Measurements from ENCODE around the gene RIMKLB.

RIMKLB gene

DNA sequence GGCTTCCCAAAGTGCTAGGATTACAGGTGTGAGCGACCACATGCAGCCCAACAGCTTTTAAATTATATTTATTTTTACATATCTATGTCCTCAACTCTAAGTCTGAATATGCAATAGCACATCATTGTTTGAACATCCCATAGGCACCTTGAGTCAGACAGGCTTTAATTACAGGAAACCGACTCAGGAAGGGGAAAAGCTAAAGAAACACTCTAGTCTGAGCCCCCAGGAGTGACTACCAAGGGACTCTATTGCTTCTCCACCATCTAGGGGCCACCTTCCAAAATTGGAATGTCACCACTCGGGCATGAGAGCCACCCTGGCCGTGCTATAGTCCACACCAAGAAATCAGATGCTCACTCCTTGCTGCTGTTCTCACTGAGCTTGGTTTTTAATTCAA lies 21.1 kb upstream of the RIMKLB start:
- peak; percentile 28 for DNase-seq (ENCODE audit: low read depth)

DNA sequence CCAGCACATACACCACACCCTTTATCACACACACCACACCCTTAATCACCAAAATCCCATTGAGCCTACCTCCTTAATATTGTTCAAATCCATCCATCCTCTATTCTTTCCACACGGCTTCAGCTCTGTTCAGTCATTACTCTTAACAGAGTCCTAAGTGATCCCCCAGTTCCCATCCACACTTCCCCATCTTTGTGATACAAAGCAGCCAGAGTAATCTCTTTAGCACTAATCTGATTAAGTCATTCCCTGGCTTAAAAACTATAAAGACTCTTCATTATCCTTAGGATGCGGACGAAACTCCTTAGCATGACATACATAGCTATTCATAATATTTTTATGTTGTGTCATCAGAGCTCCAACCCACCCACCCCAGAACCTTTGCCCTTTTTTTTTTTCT lies 20.4 kb upstream of the RIMKLB start:
- TF ChIP-seq, protein P1, sequence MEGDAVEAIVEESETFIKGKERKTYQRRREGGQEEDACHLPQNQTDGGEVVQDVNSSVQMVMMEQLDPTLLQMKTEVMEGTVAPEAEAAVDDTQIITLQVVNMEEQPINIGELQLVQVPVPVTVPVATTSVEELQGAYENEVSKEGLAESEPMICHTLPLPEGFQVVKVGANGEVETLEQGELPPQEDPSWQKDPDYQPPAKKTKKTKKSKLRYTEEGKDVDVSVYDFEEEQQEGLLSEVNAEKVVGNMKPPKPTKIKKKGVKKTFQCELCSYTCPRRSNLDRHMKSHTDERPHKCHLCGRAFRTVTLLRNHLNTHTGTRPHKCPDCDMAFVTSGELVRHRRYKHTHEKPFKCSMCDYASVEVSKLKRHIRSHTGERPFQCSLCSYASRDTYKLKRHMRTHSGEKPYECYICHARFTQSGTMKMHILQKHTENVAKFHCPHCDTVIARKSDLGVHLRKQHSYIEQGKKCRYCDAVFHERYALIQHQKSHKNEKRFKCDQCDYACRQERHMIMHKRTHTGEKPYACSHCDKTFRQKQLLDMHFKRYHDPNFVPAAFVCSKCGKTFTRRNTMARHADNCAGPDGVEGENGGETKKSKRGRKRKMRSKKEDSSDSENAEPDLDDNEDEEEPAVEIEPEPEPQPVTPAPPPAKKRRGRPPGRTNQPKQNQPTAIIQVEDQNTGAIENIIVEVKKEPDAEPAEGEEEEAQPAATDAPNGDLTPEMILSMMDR (IDR thresholded peaks at IDR 0.05; ENCODE audit: insufficient read depth, low read depth, low read length, missing control alignments) = no peak
- no peak for DNase-seq (ENCODE audit: low read depth)
- no peak overlapping the region for H3K4me3 ChIP-seq (ENCODE audit: low read length)

More for the DNA sequence above, 21.1 kb upstream of the RIMKLB start:
- no peak overlapping the region for H3K4me3 ChIP-seq (ENCODE audit: low read length)
- TF ChIP-seq, protein P1 (IDR thresholded peaks at IDR 0.05; ENCODE audit: insufficient read depth, low read depth, low read length, missing control alignments) = no peak

DNA sequence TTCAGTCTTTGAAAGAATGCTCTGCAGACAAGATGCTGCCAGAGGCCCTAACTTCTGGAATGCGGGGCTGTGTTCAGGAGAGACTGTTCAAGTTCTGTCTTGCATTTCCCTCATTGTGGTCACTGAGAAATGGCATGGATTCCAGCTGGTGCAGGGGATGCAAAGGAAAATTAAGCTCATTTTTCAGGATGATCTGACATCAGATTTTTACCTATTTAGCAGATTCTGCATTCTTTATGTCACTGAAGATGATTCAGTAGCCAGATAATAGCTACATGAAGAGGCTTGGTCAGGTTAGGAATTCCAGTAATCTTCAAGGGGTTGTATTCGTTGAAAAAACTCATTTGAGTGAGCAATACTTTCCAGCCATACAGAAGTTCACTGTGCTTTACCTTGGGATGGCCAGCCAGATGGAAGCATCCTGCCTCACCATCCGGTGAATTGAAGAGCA lies 19.1 kb upstream of the RIMKLB start:
- DNase-seq (ENCODE audit: low read depth) = peak; percentile 94
- TF ChIP-seq, protein P1 (IDR thresholded peaks at IDR 0.05; ENCODE audit: insufficient read depth, low read depth, low read length, missing control alignments) = no peak
- no peak overlapping the region for H3K4me3 ChIP-seq (ENCODE audit: low read length)

DNA sequence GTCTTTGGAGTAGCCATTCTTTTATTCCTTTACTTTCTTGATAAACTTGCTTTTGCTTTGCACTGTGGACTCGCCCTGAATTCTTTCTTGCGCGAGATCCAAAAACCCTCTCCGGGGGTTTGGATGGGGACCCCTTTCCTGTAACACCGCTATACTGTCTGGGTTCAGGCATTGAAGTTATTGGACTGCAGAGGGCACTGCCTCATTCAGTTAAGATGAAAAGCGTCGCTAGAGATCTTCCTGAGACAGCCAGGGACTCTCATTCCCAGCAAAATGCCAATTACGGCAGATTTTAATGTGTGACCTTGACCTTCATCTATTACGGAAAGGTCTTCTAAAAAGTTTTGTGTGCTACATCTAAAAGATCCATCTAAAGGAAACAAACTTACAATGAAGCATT lies 17.3 kb upstream of the RIMKLB start:
- no peak overlapping the region for H3K4me3 ChIP-seq (ENCODE audit: low read length)
- DNase-seq (ENCODE audit: low read depth) = no peak
- TF ChIP-seq, protein P1 (IDR thresholded peaks at IDR 0.05; ENCODE audit: insufficient read depth, low read depth, low read length, missing control alignments) = no peak

DNA sequence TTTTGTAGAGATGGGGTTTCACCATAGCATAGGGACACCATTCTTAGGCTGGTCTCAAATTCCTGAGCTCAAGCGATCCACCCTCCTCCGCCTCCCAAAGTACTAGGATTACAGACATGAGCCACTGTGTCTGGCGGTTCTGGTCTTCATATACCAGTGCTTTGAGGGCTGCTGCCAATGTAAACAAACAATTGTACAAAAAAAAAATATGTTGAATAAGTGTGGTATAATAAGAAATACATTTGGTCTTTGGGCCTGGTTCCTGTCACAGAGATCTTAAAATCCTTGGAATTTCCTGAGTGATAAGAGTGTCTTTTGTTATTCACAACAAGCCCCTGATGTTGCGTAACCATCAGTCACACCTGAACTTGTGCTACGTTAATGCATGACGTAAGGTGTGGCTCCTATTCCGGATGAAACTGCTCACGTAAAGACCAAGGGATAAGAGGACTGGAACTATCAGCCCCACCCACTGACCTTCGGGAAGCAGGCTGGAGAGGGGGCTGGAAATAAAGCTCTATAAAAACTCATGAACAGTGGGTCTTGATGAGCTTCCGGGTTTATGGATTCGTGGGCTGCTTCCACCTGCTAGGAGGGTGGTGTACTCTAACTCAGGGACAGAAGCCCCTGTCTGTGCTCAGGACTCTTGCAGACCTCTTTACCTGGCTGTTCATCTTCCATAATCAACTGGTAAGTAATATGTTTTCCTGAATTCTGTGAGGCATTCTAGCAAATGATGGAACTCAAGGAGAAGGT lies 16.5 kb upstream of the RIMKLB start:
- TF ChIP-seq, protein P1 (IDR thresholded peaks at IDR 0.05; ENCODE audit: insufficient read depth, low read depth, low read length, missing control alignments) = no peak
- H3K4me3 ChIP-seq (ENCODE audit: low read length) = peak overlapping the region; percentile 45
- DNase-seq (ENCODE audit: low read depth) = peak; percentile 92

DNA sequence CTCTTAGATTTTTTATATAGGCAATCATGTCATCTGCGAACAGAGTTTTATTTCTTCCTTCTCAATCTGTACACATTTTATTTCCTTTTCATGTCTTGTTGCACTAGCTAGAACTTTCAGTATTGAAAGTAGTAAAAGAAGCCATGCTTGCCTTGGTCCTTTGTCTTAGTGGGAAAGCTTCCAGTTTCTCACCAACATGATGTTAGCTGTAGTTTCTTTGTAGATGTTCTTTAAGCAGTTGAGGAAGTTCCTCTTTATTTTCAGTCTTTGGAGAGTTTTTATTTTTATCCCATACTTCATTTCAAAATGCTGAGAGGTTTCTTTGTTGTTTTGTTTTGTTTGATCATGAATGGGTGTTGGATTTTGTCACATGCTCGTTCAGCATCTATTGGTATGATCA lies 12.7 kb upstream of the RIMKLB start:
- no peak for DNase-seq (ENCODE audit: low read depth)
- H3K4me3 ChIP-seq (ENCODE audit: low read length) = no peak overlapping the region
- TF ChIP-seq, protein P1 (IDR thresholded peaks at IDR 0.05; ENCODE audit: insufficient read depth, low read depth, low read length, missing control alignments) = no peak
